ENCODE results near the gene EML3.
"Not testable (repeated sequence)": the region's sequence is repeated elsewhere in the genome, so short reads cannot be mapped to it uniquely, and the experiment has no call there.

EML3 gene, protein sequence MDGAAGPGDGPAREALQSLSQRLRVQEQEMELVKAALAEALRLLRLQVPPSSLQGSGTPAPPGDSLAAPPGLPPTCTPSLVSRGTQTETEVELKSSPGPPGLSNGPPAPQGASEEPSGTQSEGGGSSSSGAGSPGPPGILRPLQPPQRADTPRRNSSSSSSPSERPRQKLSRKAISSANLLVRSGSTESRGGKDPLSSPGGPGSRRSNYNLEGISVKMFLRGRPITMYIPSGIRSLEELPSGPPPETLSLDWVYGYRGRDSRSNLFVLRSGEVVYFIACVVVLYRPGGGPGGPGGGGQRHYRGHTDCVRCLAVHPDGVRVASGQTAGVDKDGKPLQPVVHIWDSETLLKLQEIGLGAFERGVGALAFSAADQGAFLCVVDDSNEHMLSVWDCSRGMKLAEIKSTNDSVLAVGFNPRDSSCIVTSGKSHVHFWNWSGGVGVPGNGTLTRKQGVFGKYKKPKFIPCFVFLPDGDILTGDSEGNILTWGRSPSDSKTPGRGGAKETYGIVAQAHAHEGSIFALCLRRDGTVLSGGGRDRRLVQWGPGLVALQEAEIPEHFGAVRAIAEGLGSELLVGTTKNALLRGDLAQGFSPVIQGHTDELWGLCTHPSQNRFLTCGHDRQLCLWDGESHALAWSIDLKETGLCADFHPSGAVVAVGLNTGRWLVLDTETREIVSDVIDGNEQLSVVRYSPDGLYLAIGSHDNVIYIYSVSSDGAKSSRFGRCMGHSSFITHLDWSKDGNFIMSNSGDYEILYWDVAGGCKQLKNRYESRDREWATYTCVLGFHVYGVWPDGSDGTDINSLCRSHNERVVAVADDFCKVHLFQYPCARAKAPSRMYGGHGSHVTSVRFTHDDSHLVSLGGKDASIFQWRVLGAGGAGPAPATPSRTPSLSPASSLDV

DNA sequence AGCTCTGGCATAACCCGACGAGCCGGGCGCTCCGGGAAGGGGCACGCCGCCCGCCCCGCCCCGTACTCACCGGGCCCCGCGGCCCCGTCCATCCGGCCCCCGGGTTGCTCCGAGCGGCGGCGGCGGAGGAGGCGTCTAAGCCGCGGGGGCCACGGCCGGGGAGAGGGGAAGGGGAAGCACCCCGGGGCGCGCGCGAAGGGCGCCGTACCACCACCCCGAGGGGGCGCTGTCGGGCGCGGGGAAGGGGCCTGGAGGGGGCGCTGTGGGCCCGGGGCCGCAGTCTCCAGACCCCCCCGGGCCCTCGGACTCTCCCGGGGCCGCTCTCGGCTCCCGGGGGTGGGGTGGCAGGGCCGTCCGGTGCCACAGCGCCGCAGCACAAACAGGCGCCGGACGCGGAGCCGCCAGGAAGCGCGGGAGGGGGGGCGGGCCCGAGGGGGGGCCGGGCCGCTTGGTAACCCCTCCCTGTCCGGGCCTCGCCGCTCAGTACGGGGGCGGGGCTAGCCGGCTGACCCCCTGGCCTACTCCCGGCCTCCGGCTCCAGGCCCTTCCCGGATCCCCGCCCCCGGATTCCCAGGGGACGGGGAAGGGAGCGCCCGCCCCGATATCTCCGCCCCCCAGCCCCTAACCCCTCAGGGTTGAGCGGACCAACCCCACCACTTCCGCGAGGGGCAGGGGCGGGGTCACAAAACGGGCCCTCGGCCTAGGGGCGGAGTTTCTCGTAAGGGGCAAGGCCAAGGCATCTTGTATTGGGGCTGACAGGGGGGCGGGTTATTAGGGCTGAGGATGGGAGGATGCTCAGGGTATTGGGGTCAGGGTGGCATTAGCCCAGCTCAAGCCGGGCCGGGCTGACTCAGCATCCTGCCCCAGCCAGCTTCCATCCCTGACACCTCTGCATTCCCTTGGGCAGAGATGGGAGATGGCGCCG is at the start of gene EML3, which contains the start of gene ROM1:
TSS of gene EML3 (minus strand) at position 410 of the 925 bp plus-strand sequence. CDS start at position 92, 318 bp downstream.
TSS of gene ROM1 (plus strand) at position 892 of the 925 bp plus-strand sequence. CDS start at position 917, 25 bp downstream.
- peak; percentile 90 for DNase-seq (ENCODE audit: low read depth)
- no peaks in the 10 kb centered on the region for H3K27me3 ChIP-seq (replicated peaks; ENCODE audit: control insufficient read depth, insufficient read depth, low read length)
- H3K9me3 ChIP-seq (ENCODE audit: control insufficient read depth, low read length), result no peaks in the 10 kb centered on the region
- peak within 1 kb of the TSS; percentile 92 for H3K4me3 ChIP-seq (ENCODE audit: low read length)
- H3K9ac ChIP-seq (ENCODE audit: low read length), result peak within 1 kb of the TSS; percentile 96
- peaks cover 13% of the 10 kb centered on the region for H3K4me1 ChIP-seq (ENCODE audit: control insufficient read depth, insufficient read depth, low read length)
- H3K36me3 ChIP-seq (ENCODE audit: control insufficient read depth, insufficient read depth, low read length, severe bottlenecking), result peaks cover 41% of the 10 kb centered on the region

DNA sequence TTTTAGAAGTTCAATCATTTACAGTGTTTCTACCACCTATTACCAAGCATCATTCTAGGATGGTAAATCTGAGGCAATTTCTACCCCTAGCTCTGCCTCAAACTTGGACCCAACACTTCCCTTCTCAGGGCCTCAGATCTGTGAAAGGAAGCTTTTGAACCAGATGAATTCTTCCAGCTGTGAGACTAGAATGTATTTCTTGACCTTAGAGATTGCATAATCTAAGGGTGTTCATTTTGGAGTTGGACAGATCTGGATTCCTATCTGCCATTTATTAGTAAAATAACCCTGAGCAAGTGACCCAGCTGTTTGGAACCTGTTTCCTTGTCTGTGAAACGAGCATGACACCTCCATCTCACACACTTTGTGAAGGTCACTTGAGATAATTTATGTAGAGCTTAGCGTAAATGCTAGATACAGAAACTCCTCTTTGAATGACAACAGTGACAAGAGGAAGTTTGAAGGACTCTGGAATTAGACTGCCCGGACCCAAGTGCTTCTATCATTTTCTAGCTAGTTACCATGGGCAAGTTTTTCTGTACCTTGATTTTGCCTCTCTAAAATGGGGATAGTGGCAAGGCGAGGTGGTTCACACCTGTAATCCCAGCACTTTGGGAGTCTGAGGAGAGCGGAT is 44.3 kb upstream of the EML3 start:
- Histone ChIP-seq H3K36me3 (ENCODE audit: control insufficient read depth, insufficient read depth, low read length, severe bottlenecking) (peaks cover 7% of the 10 kb centered on the region), H3K27me3 (replicated peaks; ENCODE audit: control insufficient read depth, insufficient read depth, low read length) (no peaks in the 10 kb centered on the region), H3K9me3 (ENCODE audit: control insufficient read depth, low read length) (no peaks in the 10 kb centered on the region), H3K4me3 (ENCODE audit: low read length) (no peak overlapping the region), H3K4me1 (ENCODE audit: control insufficient read depth, insufficient read depth, low read length) (peaks cover 8% of the 10 kb centered on the region), H3K9ac (ENCODE audit: low read length) (no peak overlapping the region)
- peak; percentile 41 for DNase-seq (ENCODE audit: low read depth)

DNA sequence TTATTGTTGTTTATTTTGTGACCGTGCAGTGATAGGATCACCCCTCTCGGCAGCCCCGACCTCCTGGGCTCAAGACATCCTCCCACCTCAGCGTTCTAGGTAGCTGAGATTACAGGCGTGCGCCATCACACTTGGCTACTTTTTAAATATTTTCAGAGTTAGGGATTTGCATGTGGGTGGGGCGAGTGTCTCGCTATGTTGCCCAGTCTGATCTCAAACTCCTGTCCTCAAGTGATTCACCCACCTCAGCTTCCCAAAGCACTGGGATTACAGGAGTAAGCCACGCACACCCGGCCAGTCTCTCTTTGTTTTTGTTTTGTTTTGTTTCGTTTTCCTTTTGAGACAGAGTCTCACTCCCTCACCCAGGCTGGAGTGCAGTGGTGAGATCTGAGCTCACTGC is 41.7 kb upstream of the EML3 start:
- Histone ChIP-seq H3K9me3 (ENCODE audit: control insufficient read depth, low read length) (no peaks in the 10 kb centered on the region), H3K36me3 (ENCODE audit: control insufficient read depth, insufficient read depth, low read length, severe bottlenecking) (peaks cover 6% of the 10 kb centered on the region), H3K27me3 (replicated peaks; ENCODE audit: control insufficient read depth, insufficient read depth, low read length) (no peaks in the 10 kb centered on the region), H3K9ac (ENCODE audit: low read length) (no peak overlapping the region), H3K4me3 (ENCODE audit: low read length) (no peak overlapping the region), H3K4me1 (ENCODE audit: control insufficient read depth, insufficient read depth, low read length) (peaks cover 13% of the 10 kb centered on the region)
- no peak for DNase-seq (ENCODE audit: low read depth)

DNA sequence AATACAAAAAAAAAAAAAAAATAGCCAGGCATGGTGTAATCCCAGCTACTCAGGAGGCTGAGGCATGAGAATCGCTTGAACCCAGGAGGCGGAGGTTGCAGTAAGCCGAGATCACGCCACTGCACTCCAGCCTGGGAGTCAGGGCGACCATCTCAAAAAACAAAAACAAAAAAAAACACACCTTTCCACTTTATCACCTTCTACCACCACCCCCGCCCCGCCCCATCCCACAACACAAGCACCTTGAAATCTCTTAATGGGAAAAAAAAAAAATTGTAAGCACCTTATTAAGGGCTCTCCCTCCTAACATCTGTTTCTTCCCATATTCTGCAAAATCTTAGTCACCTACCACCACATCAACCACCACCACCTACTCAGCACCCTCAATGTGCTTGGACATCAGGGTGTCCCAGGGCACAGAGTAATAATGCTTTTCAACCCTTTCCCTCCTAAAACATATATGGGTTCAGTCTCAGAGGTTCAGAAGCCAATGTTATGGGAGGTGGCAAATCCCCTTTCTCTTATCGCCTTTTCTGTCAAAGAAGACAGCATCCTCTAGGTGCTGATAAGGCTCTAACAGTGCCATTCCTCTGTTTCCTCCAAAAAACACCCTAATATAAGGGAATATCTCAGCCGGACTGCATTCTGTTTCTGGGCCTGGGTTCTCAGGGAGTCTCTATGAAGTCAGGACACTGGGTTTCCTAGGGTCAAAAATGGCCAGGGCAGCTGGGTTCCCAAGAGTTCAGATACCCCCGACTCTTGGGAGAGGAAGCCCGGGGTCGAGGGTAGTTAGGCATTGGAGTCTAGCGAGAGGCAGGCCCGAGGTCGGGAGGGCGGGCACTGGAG is 39.8 kb upstream of the EML3 start:
- peak overlapping the region; percentile 94 for H3K9ac ChIP-seq (ENCODE audit: low read length)
- peak; percentile 11 for DNase-seq (ENCODE audit: low read depth)
- H3K4me3 ChIP-seq (ENCODE audit: low read length), result peak overlapping the region; percentile 93
- no peaks in the 10 kb centered on the region for H3K9me3 ChIP-seq (ENCODE audit: control insufficient read depth, low read length)
- peaks cover 20% of the 10 kb centered on the region for H3K4me1 ChIP-seq (ENCODE audit: control insufficient read depth, insufficient read depth, low read length)
- H3K36me3 ChIP-seq (ENCODE audit: control insufficient read depth, insufficient read depth, low read length, severe bottlenecking), result peaks cover 19% of the 10 kb centered on the region
- no peaks in the 10 kb centered on the region for H3K27me3 ChIP-seq (replicated peaks; ENCODE audit: control insufficient read depth, insufficient read depth, low read length)

DNA sequence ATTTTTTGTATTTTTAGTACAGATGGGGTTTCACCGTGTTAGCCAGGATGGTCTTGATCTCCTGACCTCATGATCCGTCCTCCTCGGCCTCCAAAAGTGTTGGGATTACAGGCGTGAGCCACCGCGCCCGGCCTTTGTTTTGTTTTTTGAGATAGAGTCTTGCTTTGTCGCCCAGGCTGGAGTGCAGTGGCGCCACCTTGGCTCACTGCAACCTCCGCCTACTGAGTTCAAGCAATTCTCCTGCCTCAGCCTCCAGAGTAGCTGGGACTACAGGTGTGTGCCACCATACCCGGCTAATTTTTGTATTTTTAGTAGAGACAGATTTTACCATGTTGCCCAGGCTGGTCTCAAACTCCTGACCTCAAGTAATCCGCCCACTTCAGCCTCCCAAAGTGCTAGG is 37.7 kb upstream of the EML3 start:
- H3K9ac ChIP-seq (ENCODE audit: low read length); H3K27me3 ChIP-seq (replicated peaks; ENCODE audit: control insufficient read depth, insufficient read depth, low read length); H3K4me3 ChIP-seq (ENCODE audit: low read length); H3K9me3 ChIP-seq (ENCODE audit: control insufficient read depth, low read length); DNase-seq (ENCODE audit: low read depth): not testable (repeated sequence)
- H3K36me3 ChIP-seq (ENCODE audit: control insufficient read depth, insufficient read depth, low read length, severe bottlenecking), result peaks cover 19% of the 10 kb centered on the region
- H3K4me1 ChIP-seq (ENCODE audit: control insufficient read depth, insufficient read depth, low read length), result peaks cover 30% of the 10 kb centered on the region

DNA sequence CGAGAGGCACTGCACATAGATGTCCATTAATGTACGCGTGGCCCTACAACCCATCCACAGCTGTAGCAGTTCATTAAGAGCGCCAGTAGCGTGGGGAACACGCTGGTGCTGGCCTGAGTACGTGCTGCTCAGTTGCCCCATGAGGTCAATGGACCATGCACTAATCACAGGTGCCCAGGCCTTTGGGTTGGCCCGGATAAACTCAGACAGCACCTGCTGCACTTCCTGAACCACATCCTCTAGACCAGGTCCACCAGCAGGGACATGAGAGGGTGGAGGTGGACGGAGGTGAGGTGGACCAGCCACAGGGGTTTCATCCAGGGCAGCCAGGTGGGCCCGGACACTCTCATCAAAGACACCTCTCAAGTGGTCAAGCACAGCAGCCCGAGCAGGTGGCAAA is 36.9 kb upstream of the EML3 start:
- peaks cover 20% of the 10 kb centered on the region for H3K36me3 ChIP-seq (ENCODE audit: control insufficient read depth, insufficient read depth, low read length, severe bottlenecking)
- H3K27me3 ChIP-seq (replicated peaks; ENCODE audit: control insufficient read depth, insufficient read depth, low read length), result no peaks in the 10 kb centered on the region
- peaks cover 37% of the 10 kb centered on the region for H3K4me1 ChIP-seq (ENCODE audit: control insufficient read depth, insufficient read depth, low read length)
- no peak overlapping the region for H3K9ac ChIP-seq (ENCODE audit: low read length)
- no peak for DNase-seq (ENCODE audit: low read depth)
- no peaks in the 10 kb centered on the region for H3K9me3 ChIP-seq (ENCODE audit: control insufficient read depth, low read length)
- H3K4me3 ChIP-seq (ENCODE audit: low read length), result no peak overlapping the region

DNA sequence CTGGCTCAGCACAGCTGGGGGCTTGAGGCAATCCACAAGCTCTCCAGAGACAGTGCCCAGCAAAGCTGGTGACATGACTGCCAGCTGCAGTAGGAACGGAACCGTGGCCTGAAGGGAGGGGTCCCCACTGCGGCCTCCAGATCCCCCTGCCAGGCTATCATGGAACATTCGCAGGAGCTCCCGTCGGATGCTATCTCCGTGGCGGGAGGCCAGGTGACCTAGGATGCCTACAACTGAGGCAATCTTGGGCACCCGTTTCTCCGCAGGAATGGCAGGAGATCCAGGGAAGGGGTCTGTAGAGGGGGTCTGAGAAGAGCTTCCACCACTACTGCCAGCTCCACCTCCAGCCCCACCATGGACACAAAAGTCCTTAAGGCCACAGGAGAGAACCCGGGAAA is 36.4 kb upstream of the EML3 start:
- Histone ChIP-seq H3K4me1 (ENCODE audit: control insufficient read depth, insufficient read depth, low read length) (peaks cover 40% of the 10 kb centered on the region), H3K36me3 (ENCODE audit: control insufficient read depth, insufficient read depth, low read length, severe bottlenecking) (peaks cover 25% of the 10 kb centered on the region), H3K9me3 (ENCODE audit: control insufficient read depth, low read length) (no peaks in the 10 kb centered on the region), H3K9ac (ENCODE audit: low read length) (no peak overlapping the region), H3K4me3 (ENCODE audit: low read length) (no peak overlapping the region), H3K27me3 (replicated peaks; ENCODE audit: control insufficient read depth, insufficient read depth, low read length) (no peaks in the 10 kb centered on the region)
- no peak for DNase-seq (ENCODE audit: low read depth)

DNA sequence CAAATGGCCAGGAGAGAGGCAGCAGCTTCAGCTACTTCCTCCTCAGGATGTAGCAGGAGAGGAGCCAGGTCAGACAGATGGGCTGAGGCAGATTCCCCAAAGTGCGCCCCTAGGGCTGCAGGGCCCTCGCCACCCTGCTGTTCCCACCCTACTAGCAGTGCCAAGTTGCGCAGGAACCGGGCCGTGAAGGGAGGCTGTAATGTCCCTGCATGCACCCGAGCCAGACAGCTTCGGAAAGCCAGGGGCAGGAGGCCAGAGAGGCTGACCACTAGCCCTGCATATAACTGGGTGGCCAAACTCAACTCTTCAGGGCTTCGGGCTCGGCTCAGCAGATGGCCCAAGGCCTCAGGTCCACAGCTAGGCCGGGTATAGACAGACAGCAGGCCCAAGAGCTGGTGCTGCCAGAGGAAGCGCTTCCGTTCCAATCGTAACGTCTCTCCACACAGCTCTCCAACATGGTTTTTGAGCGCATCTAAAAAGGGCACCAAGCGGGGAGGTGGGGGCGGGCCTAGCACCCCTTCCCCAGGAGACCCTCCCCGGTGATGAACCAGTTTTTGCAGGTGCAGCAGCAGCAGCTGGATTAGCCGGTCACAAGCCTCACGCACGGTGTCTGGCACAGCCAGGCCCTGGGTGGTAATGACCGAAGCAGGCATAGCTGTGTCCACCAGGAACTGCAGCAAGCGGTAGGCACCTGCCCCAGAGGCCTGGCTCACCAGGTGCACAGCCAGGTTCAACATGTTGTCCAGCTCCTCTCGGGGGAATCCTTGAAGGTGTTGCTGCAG is 35.8 kb upstream of the EML3 start:
- H3K27me3 ChIP-seq (replicated peaks; ENCODE audit: control insufficient read depth, insufficient read depth, low read length), result no peaks in the 10 kb centered on the region
- H3K9me3 ChIP-seq (ENCODE audit: control insufficient read depth, low read length), result no peaks in the 10 kb centered on the region
- no peak for DNase-seq (ENCODE audit: low read depth)
- H3K4me1 ChIP-seq (ENCODE audit: control insufficient read depth, insufficient read depth, low read length), result peaks cover 40% of the 10 kb centered on the region
- H3K36me3 ChIP-seq (ENCODE audit: control insufficient read depth, insufficient read depth, low read length, severe bottlenecking), result peaks cover 25% of the 10 kb centered on the region
- H3K4me3 ChIP-seq (ENCODE audit: low read length), result no peak overlapping the region
- H3K9ac ChIP-seq (ENCODE audit: low read length), result no peak overlapping the region

DNA sequence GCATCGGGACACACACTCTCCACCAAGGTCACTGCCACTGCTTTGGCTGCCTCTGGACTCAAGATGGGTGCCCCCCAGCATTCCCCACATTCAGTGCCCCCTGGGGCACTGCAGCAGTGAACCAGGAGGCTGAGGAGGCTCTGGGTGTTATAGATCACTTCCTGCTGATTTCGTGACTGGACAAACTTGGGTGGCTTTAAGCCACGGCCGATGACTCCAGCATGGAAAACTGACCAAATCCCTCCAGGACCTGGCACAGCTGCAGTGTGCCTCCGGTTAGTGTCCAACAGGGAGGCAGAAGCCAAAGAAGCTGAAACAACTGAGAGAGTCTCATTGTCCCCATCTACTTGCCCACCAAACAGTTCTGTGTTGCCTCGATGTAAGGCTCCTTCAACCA is 35.0 kb upstream of the EML3 start:
- Histone ChIP-seq H3K36me3 (ENCODE audit: control insufficient read depth, insufficient read depth, low read length, severe bottlenecking) (peaks cover 31% of the 10 kb centered on the region), H3K27me3 (replicated peaks; ENCODE audit: control insufficient read depth, insufficient read depth, low read length) (no peaks in the 10 kb centered on the region)

More for the DNA sequence above, 35.0 kb upstream of the EML3 start:
- DNase-seq (ENCODE audit: low read depth), result no peak
- H3K9ac ChIP-seq (ENCODE audit: low read length), result peak overlapping the region; percentile 67
- H3K9me3 ChIP-seq (ENCODE audit: control insufficient read depth, low read length), result no peaks in the 10 kb centered on the region
- H3K4me3 ChIP-seq (ENCODE audit: low read length), result no peak overlapping the region
- peaks cover 41% of the 10 kb centered on the region for H3K4me1 ChIP-seq (ENCODE audit: control insufficient read depth, insufficient read depth, low read length)

Measured in adipocyte (in vitro differentiated cells).